MCF 10A (cell line): ENCODE results near the gene IGSF8. TPM values are rescaled to one million over a fixed set of nuclear protein-coding genes. Genes with fewer than 3 reads are reported as not detected.

Experiments used
- BruUV-seq: library from RNA; stranded (reverse); fragments of 400-500 nt; replicated peaks from 2 replicates; lab custom pipeline; 2021; lab: Mats Ljungman, UMichigan
- CTCF ChIA-PET: fragments of 300-600 bp; sonication (Branson Sonifier 250); formaldehyde crosslinking; extraction: SDS; loops from one replicate; lab custom pipeline; 2021; ENCODE audit warnings: antibody characterized with exemption, inconsistent platforms; lab: Yijun Ruan, JAX
- POLR2A ChIA-PET: fragments of 300-600, 350-650 bp; sonication (Branson Sonifier 250); formaldehyde crosslinking; extraction: SDS; loops from one replicate; lab custom pipeline; 2020; ENCODE audit warnings: antibody characterized with exemption, inconsistent platforms; lab: Yijun Ruan, JAX
- DNase-seq: peaks from one replicate; pipeline ENCODE4 v3.0.0-alpha.2; 2018; ENCODE audit not compliant: unreplicated experiment
- H3K27ac Mint-ChIP-seq: one replicate; pipeline ENCODE4 v1.8.0; 2022; ENCODE audit warnings: mild to moderate bottlenecking, low read depth, mixed read lengths; ENCODE audit not compliant: unreplicated experiment
- H3K27me3 Mint-ChIP-seq: one replicate; pipeline ENCODE4 v1.8.0; 2022; ENCODE audit warnings: mixed read lengths; ENCODE audit not compliant: insufficient read depth, unreplicated experiment
- H3K36me3 Mint-ChIP-seq: one replicate; pipeline ENCODE4 v1.8.0; 2022; ENCODE audit warnings: mild to moderate bottlenecking, moderate library complexity, mixed read lengths; ENCODE audit not compliant: insufficient read depth, unreplicated experiment
- H3K4me1 Mint-ChIP-seq: one replicate; pipeline ENCODE4 v1.8.0; 2022; ENCODE audit warnings: mixed read lengths; ENCODE audit not compliant: insufficient read depth, unreplicated experiment
- H3K4me3 Mint-ChIP-seq: one replicate; pipeline ENCODE4 v1.8.0; 2022; ENCODE audit warnings: mild to moderate bottlenecking, moderate library complexity, mixed read lengths; ENCODE audit not compliant: unreplicated experiment
- H3K9me3 Mint-ChIP-seq: one replicate; pipeline ENCODE4 v1.8.0; 2022; ENCODE audit warnings: mixed read lengths; ENCODE audit not compliant: unreplicated experiment
- CTCF ChIP-seq: fragments of 200-600 bp; IDR thresholded peaks from one replicate; pipeline ENCODE4 v1.8.0; 2022; ENCODE audit warnings: antibody characterized with exemption, mild to moderate bottlenecking; ENCODE audit not compliant: unreplicated experiment
- intact Hi-C: fragments of 100-400 bp; cut with micrococcal nuclease; formaldehyde crosslinking; loops from 2 replicates; pipeline ENCODE4 v1.14.1; 2022
- total RNA-seq: library from RNA; stranded (reverse); gene quantifications from 2 replicates; pipeline ENCODE4 v1.2.3, GENCODE V29; 2022

Gene IGSF8
- total RNA-seq, 1 experiment from 2014 or later: 13.8 TPM

GRCh38 chr1:160090760-160091159, 7.7 kb downstream of the IGSF8 start:
- intact Hi-C loops: no loop called here
- Mint-ChIP-seq H3K27me3 (no peaks in the 10 kb centered on the region), H3K4me3 (no peak overlapping the region), H3K36me3 (peaks cover 15% of the 10 kb centered on the region), H3K27ac (no peak overlapping the region), H3K9me3 (no peaks in the 10 kb centered on the region), H3K4me1 (peaks cover 4% of the 10 kb centered on the region)
- POLR2A ChIA-PET: no interaction called here
- no TSS peak for BruUV-seq
- CTCF ChIA-PET: interaction anchor here (0.9 to 37.7 kb wide), 3 partner anchors 32 to 196 kb away, joined by 4 to 1546 read pairs (median 6); partner anchors contain the start of genes KCNJ10 and KCNJ9
- no peak for DNase-seq
- no peak for TF ChIP-seq CTCF

GRCh38 chr1:160089883-160090282, 8.5 kb downstream of the IGSF8 start:
- no peak overlapping the region for H3K27ac Mint-ChIP-seq
- no peak for TF ChIP-seq CTCF

GRCh38 chr1:160087118-160087662, 11.2 kb downstream of the IGSF8 start:
- Mint-ChIP-seq H3K36me3 (peaks cover 4% of the 10 kb centered on the region), H3K4me3 (no peak overlapping the region), H3K9me3 (no peaks in the 10 kb centered on the region), H3K4me1 (peaks cover 5% of the 10 kb centered on the region), H3K27ac (no peak overlapping the region), H3K27me3 (peaks cover 11% of the 10 kb centered on the region)
- intact Hi-C loops: no loop called here
- DNase-seq: no peak
- TF ChIP-seq CTCF: no peak
- ChIA-PET CTCF (interaction anchor here (0.7 to 37.7 kb wide), 30 partner anchors 9 to 282 kb away, joined by 3 to 1546 read pairs (median 6); partner anchors contain the start of genes IGSF8, KCNJ10, KCNJ9 and PEX19), POLR2A (interaction anchor here (0.5 to 3.0 kb wide), 7 partner anchors 8 to 198 kb away, joined by 3 to 23 read pairs (median 3); partner anchors contain the start of genes IGSF8 and PEX19)
- no TSS peak for BruUV-seq

More at GRCh38 chr1:160089883-160090282, 8.5 kb downstream of the IGSF8 start:
- intact Hi-C loops: no loop called here
- ChIA-PET CTCF (interaction anchor here (1.6 to 37.7 kb wide), 2 partner anchors 12 to 31 kb away, joined by 4 to 1546 read pairs; partner anchors contain the start of genes KCNJ10 and KCNJ9), POLR2A (no interaction called here)
- no peaks in the 10 kb centered on the region for H3K27me3 Mint-ChIP-seq
- DNase-seq: no peak
- peaks cover 15% of the 10 kb centered on the region for H3K36me3 Mint-ChIP-seq
- no TSS peak for BruUV-seq
- no peak overlapping the region for H3K4me3 Mint-ChIP-seq
- no peaks in the 10 kb centered on the region for H3K9me3 Mint-ChIP-seq
- peaks cover 5% of the 10 kb centered on the region for H3K4me1 Mint-ChIP-seq

- H3K27me3 Mint-ChIP-seq: peaks cover 18% of the 10 kb centered on the region
- BruUV-seq: no TSS peak
Observed at GRCh38 chr1:160086456-160086892, 11.9 kb downstream of the IGSF8 start.

More at GRCh38 chr1:160086456-160086892, 11.9 kb downstream of the IGSF8 start:
- TF ChIP-seq CTCF: no peak
- Mint-ChIP-seq H3K27ac (no peak overlapping the region), H3K36me3 (peaks cover 4% of the 10 kb centered on the region), H3K9me3 (no peaks in the 10 kb centered on the region), H3K4me1 (peaks cover 5% of the 10 kb centered on the region), H3K4me3 (no peak overlapping the region)
- ChIA-PET POLR2A (interaction anchor here (0.6 to 3.0 kb wide), 12 partner anchors 7 to 199 kb away, joined by 3 to 23 read pairs (median 4); partner anchors contain the start of genes DCAF8, IGSF8 and PEX19), CTCF (interaction anchor here (0.6 to 37.7 kb wide), 50 partner anchors 10 to 1030 kb away, joined by 3 to 1546 read pairs (median 5); partner anchors contain the start of genes CASQ1, IGSF8, KCNJ10 and KCNJ9)
- intact Hi-C loops: no loop called here
- DNase-seq: no peak
